IPS DF 6.9 (cell line): Measurements from ENCODE around the gene NMNAT2.
"Not testable (repeated sequence)": the region's sequence is repeated elsewhere in the genome, so short reads cannot be mapped to it uniquely, and the experiment has no call there.

ENCODE experiments used
- DNase-seq: peaks from one replicate; pipeline ENCODE4 v3.0.0-alpha.2; 2013; ENCODE audit warnings: low read depth, low spot score
- H3K27ac ChIP-seq: one replicate; pipeline ENCODE4 v1.5.1; 2013; ENCODE audit warnings: low read length, control low read depth
- H3K27me3 ChIP-seq: 2 replicates; pipeline ENCODE4 v1.6.1; 2013; ENCODE audit warnings: mild to moderate bottlenecking, low read length; ENCODE audit not compliant: control insufficient read depth, insufficient read depth
- H3K36me3 ChIP-seq: 2 replicates; pipeline ENCODE4 v1.6.1; 2013; ENCODE audit warnings: low read length; ENCODE audit not compliant: control insufficient read depth, insufficient read depth
- H3K4me1 ChIP-seq: 2 replicates; pipeline ENCODE4 v1.6.1; 2013; ENCODE audit warnings: low read length; ENCODE audit not compliant: control insufficient read depth, insufficient read depth
- H3K4me3 ChIP-seq: 2 replicates; pipeline ENCODE4 v1.5.1; 2013; ENCODE audit warnings: mild to moderate bottlenecking, low read length
- H3K9me3 ChIP-seq: 2 replicates; pipeline ENCODE4 v1.6.1; 2013; ENCODE audit warnings: low read length, inconsistent platforms; ENCODE audit not compliant: control insufficient read depth, insufficient read depth
- WGBS: extraction: QIAGEN DNeasy Blood & Tissue Kit; methylation state at CpG from one replicate; pipeline ENCODE4 v1.1.7; 2013; ENCODE audit warnings: mixed read lengths, missing lambda C conversion rate; ENCODE audit not compliant: insufficient read length, insufficient coverage; 5-methylcytosine and 5-hydroxymethylcytosine counted together

The NMNAT2 gene

GRCh38 chr1:183241471-183241870 lies 176.7 kb downstream of the NMNAT2 start:
- Histone ChIP-seq H3K27me3 (no peaks in the 10 kb centered on the region), H3K36me3 (no peaks in the 10 kb centered on the region), H3K9me3 (no peaks in the 10 kb centered on the region), H3K4me3 (no peak overlapping the region), H3K4me1 (no peaks in the 10 kb centered on the region), H3K27ac (no peak overlapping the region)
- DNase-seq, result no peak
- no CpG with 5 or more reads among the region's 3 CpGs for WGBS

- not testable (repeated sequence) for H3K27me3 ChIP-seq, H3K9me3 ChIP-seq, H3K4me1 ChIP-seq, H3K4me3 ChIP-seq, H3K36me3 ChIP-seq, DNase-seq, H3K27ac ChIP-seq
- WGBS, result no CpG with 5 or more reads among the region's 8 CpGs
Measured at GRCh38 chr1:183240853-183241252, 177.3 kb downstream of the NMNAT2 start.

GRCh38 chr1:183240526-183240825 lies 177.7 kb downstream of the NMNAT2 start:
- no peaks in the 10 kb centered on the region for H3K27me3 ChIP-seq
- H3K36me3 ChIP-seq, result no peaks in the 10 kb centered on the region
- no peaks in the 10 kb centered on the region for H3K9me3 ChIP-seq
- H3K4me3 ChIP-seq, result no peak overlapping the region
- no peaks in the 10 kb centered on the region for H3K4me1 ChIP-seq
- WGBS, result no CpG with 5 or more reads among the region's 4 CpGs
- no peak for DNase-seq
- no peak overlapping the region for H3K27ac ChIP-seq

GRCh38 chr1:183239793-183240525 lies 178.2 kb downstream of the NMNAT2 start:
- Histone ChIP-seq H3K9me3 (no peaks in the 10 kb centered on the region), H3K36me3 (no peaks in the 10 kb centered on the region), H3K27me3 (no peaks in the 10 kb centered on the region), H3K4me3 (no peak overlapping the region), H3K4me1 (no peaks in the 10 kb centered on the region), H3K27ac (no peak overlapping the region)
- DNase-seq, result no peak
- WGBS, result no CpG with 5 or more reads among the region's 8 CpGs

GRCh38 chr1:183239220-183239742 lies 178.9 kb downstream of the NMNAT2 start:
- DNase-seq, result no peak
- H3K4me1 ChIP-seq, result no peaks in the 10 kb centered on the region; the same call in 1 of the 2 replicates
- WGBS, result no CpG with 5 or more reads among the region's 7 CpGs
- H3K27me3 ChIP-seq, result no peaks in the 10 kb centered on the region
- no peaks in the 10 kb centered on the region for H3K36me3 ChIP-seq
- no peaks in the 10 kb centered on the region for H3K9me3 ChIP-seq
- H3K27ac ChIP-seq, result no peak overlapping the region
- no peak overlapping the region for H3K4me3 ChIP-seq

GRCh38 chr1:183238071-183238470 lies 180.1 kb downstream of the NMNAT2 start:
- WGBS, result no CpG with 5 or more reads among the region's 2 CpGs
- H3K27me3 ChIP-seq, result no peaks in the 10 kb centered on the region
- H3K36me3 ChIP-seq, result no peaks in the 10 kb centered on the region
- H3K4me1 ChIP-seq, result no peaks in the 10 kb centered on the region; the same call in 1 of the 2 replicates
- DNase-seq, result no peak
- H3K27ac ChIP-seq, result no peak overlapping the region
- H3K4me3 ChIP-seq, result no peak overlapping the region
- H3K9me3 ChIP-seq, result no peaks in the 10 kb centered on the region

- DNase-seq, result no peak
Measured at GRCh38 chr1:183237046-183237445, 181.1 kb downstream of the NMNAT2 start.

GRCh38 chr1:183236158-183236725 lies 181.9 kb downstream of the NMNAT2 start:
- no CpG with 5 or more reads among the region's 6 CpGs for WGBS
- Histone ChIP-seq H3K4me3 (no peak overlapping the region), H3K27me3 (no peaks in the 10 kb centered on the region), H3K27ac (no peak overlapping the region), H3K4me1 (no peaks in the 10 kb centered on the region; the same call in 1 of the 2 replicates), H3K36me3 (no peaks in the 10 kb centered on the region), H3K9me3 (no peaks in the 10 kb centered on the region)
- DNase-seq, result no peak

More at GRCh38 chr1:183237046-183237445, 181.1 kb downstream of the NMNAT2 start:
- H3K27ac ChIP-seq, result no peak overlapping the region
- H3K9me3 ChIP-seq, result no peaks in the 10 kb centered on the region
- H3K4me3 ChIP-seq, result no peak overlapping the region
- WGBS, result no CpG with 5 or more reads among the region's 2 CpGs
- H3K27me3 ChIP-seq, result no peaks in the 10 kb centered on the region
- no peaks in the 10 kb centered on the region for H3K36me3 ChIP-seq
- no peaks in the 10 kb centered on the region; the same call in 1 of the 2 replicates for H3K4me1 ChIP-seq

GRCh38 chr1:183235503-183235902 lies 182.7 kb downstream of the NMNAT2 start:
- no peak overlapping the region for H3K4me3 ChIP-seq
- no peaks in the 10 kb centered on the region; the same call in 1 of the 2 replicates for H3K4me1 ChIP-seq
- H3K36me3 ChIP-seq, result no peaks in the 10 kb centered on the region
- no peaks in the 10 kb centered on the region for H3K9me3 ChIP-seq
- H3K27me3 ChIP-seq, result no peaks in the 10 kb centered on the region
- DNase-seq, result no peak
- no peak overlapping the region for H3K27ac ChIP-seq
- no CpG with 5 or more reads among the region's 14 CpGs for WGBS

- H3K9me3 ChIP-seq, result no peaks in the 10 kb centered on the region
- no peaks in the 10 kb centered on the region for H3K27me3 ChIP-seq
- H3K36me3 ChIP-seq, result no peaks in the 10 kb centered on the region
- H3K4me1 ChIP-seq, result no peaks in the 10 kb centered on the region; the same call in 1 of the 2 replicates
- peak; percentile 60 for DNase-seq
- WGBS, result no CpG with 5 or more reads among the region's 15 CpGs
- no peak overlapping the region for H3K27ac ChIP-seq
- H3K4me3 ChIP-seq, result no peak overlapping the region
Measured at GRCh38 chr1:183234660-183235476, 183.3 kb downstream of the NMNAT2 start.
